Limb (tissue), 2 donors: ENCODE measurements around the gene ITM2A.

Experiments
- DNase-seq, 2 donors: peaks; one replicate each; pipeline ENCODE4 v3.0.0-alpha.2; 2016; ENCODE audit errors: extremely low spot score in 2 of 2

Gene ITM2A

DNA sequence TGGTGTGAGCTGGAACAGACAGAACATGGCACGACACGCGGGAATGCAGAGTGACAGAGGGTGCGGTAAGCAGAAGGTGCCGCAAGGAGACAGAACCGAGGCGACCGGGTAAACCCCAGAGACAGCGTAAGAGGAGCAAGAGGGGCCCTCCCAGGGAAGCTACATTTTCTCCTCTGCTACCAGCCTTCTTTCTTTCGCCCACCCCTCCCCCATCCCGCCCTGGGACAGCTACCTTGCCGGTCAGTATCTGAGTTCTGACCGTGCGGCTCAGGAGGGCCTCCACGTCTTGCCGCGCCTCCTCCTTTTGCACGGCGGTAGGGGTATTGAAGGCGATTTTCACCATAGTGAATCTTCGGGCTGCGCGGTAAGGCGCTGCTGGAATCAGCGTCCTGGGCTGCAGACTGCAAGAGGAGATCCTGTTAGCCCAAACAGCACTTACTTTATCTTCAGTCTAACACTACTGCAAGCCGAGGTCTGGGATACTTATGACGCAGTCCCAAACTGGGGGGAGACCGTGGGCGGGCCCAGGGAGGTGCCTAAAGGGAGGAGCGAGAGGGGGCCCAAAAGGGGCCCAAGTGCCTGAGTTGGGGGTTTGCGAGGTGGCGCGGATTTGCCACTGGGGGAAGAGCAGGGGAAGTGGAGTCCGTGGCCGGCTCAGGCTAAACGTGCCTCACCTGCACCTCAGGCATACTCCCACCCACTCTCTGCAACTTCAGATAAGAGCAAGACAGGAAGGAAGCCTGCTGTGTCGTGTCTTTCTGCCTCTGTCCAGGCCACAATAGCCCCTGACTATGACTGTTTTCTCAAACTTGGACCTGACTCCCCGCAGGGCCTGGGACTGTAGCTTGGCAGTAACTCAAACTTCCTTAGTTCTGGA is at the start of gene ITM2A:
Gene ITM2A (minus strand): TSS at position 462 of the 877 bp plus-strand sequence. CDS start 119 bp downstream, at position 343.
- peak; percentile 56 to 58 for DNase-seq

GRCh38 chrX:79415056-79415455 is 47.9 kb upstream of the ITM2A start:
- no peak for DNase-seq

GRCh38 chrX:79413963-79414362 is 46.8 kb upstream of the ITM2A start:
- DNase-seq: no peak

DNA sequence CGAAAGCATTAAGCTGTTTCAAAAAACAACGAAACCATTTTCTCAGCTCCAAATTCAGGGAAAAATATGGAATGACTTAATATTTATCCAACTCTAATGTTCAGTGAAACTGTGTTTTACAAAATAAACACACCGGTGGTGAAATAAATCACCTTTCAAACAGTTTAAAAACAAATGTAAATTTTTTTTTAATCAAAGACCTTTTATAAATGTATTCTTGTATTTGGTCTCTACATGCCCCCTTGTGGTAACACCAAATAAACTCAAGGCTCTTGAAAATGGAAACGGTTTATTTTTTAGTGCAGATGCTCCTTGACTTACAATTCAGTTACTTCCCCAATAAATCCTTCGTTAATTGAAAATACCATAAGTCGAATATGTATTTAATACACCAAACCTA is 45.8 kb upstream of the ITM2A start:
- DNase-seq: peak in 1 of 2 donors; percentile 67

GRCh38 chrX:79412166-79412565 is 45.0 kb upstream of the ITM2A start:
- peak in 1 of 2 donors; percentile 44 for DNase-seq

DNA sequence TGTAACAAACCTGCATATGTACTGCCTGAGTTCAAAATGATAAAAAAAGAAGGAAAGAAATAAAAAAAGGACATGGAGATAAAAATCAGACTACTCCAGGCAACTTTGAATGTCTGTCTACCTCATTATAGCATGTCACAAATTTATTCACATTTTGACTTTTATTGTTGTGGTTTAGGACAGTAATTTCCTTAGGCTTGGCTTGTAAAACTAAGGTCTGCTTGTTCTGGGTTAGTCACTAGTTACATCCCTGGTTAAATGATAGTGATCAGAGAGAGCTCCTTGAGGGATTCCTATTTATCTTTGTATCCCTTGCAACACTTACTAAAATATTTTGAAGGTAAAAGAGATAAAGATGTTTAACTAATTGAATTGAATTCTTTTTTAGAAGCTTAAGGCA is 42.5 kb upstream of the ITM2A start:
- DNase-seq: no peak

GRCh38 chrX:79408623-79409322 is 41.6 kb upstream of the ITM2A start:
- no peak for DNase-seq

- DNase-seq: no peak
These were observed 33.5 kb upstream of the ITM2A start for GRCh38 chrX:79400623-79401022.

DNA sequence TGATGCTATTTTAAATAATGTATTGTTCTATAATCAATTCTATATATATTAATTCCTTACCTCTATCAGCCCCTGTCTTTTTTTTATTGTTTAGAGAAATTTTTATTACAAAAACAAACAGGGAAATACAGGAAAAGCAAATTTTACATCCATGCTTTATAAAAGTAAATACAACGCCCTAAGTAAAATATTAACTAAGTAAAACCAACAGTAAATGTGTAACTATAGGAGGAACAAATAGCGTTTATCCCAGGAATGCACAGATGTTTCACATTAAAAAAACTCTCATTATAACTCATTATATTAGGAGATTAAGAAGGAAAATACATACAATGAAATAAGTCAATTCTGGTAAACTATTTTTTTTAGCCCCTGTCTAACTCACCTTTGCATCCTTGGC is 8.2 kb upstream of the ITM2A start:
- no peak for DNase-seq

- no peak for DNase-seq
These were observed 4.5 kb upstream of the ITM2A start for GRCh38 chrX:79371640-79372039.

DNA sequence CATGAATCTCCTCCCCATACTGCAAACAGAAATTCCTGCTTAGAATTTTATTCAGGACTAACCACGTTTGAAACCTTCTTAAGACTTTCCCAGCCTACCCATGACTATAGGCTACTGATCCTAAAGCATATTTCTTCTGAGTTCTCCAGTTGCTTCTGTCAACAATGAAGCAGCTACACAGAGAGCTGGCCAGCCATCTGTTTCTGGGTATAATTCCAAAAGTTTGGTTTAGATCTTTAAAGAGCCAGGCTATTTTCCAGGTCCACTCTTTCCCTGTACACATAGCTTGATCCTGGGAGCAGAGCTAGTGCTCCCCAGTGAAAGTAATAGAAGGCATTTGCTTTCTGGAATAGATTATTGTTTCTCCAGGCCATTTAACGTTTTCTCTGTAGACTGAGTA is 4.0 kb upstream of the ITM2A start:
- peak in 1 of 2 donors; percentile 49 for DNase-seq

- DNase-seq: no peak
These were observed 2.7 kb upstream of the ITM2A start for GRCh38 chrX:79369871-79370270.

DNA sequence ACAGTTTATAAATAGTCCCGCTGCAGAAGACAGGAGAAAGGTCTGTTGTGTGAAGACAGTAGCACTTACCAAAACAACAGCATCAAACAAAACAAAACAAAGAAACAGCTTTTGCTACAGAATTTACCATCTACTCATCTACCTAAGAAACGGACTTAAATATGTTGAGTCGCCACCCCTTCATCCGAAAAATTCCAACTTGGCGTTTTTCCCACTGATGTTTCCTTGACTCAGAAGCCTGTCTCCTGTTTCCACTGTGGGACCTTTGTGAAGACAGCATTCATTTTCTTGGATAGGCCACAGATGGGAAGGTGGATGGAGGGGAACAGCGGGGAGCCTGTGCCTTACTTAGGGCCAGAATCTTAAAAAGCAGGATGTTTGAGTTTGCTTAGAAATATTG is 1.3 kb upstream of the ITM2A start:
- DNase-seq: no peak

DNA sequence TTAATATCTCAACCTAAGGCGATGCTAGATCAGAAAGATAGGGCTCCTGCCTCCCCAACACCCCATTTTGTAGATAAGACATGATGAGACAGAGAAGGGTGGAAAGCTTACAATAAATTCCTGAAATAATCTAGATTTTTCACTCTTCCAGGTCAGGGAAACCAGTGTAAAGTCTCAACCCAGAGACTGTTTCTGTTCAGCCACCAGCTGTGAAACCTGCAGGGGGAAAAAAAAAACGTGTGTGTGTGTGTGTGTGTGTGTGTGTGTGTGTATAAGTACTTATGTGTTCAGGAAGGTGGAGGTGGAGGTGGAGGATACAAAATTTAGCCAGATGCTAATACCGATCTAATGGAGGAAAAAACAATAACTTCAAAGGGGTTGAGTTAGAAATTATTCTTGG is 773 bp upstream of the ITM2A start:
- DNase-seq: no peak

DNA sequence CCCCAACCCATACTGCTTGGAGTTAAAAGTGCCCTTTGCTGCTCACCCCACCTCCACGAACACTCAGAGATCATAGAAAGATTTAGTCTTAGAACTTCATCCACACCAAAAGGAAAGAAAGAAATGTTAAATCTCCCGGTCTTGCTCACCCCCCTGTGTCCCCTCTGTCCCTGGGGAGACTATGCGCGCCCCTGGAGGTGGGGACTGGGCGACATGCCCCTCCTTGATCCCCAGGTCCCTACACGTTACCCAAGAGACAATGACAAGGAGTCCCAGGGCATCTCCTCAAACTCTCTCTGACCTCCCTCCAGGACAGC is 620 bp downstream of the ITM2A start:
- no peak for DNase-seq

DNA sequence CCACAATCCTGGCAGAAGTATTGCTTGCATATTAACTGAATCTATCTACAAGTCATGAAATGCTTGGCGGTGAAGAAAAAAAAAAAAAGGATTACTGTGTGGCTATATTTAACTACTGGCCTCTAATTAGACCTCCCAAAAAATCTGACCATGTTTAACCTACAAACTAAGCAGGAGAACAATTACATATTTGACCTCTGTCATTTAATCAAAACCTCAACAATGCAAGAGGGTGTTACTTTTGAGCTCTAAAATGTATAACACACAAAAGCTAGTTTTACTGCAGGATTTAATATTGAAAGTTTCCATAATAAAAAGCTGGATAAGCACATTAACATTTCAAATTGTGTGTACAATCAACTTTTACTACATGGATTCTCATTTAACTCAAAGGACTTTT is 1.5 kb downstream of the ITM2A start:
- no peak for DNase-seq

DNA sequence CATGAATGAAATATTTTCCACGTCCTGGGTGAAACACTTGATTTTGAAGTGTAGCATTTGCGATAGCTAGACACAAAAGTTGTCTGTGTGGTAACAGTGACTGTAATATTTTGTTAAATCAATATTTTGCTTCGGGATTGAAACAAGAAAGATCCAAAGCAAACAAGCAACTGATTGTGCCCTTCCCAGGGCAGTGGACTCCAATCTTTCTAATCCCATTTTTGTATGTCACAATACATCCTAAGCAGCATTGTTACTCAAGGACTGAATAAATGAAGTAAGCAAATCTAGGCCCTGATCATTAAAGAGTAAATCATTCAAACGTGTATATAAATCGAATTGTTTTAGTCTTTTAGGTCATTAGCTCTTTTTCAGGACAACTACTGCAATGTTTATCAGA is 2.8 kb downstream of the ITM2A start:
- no peak for DNase-seq

DNA sequence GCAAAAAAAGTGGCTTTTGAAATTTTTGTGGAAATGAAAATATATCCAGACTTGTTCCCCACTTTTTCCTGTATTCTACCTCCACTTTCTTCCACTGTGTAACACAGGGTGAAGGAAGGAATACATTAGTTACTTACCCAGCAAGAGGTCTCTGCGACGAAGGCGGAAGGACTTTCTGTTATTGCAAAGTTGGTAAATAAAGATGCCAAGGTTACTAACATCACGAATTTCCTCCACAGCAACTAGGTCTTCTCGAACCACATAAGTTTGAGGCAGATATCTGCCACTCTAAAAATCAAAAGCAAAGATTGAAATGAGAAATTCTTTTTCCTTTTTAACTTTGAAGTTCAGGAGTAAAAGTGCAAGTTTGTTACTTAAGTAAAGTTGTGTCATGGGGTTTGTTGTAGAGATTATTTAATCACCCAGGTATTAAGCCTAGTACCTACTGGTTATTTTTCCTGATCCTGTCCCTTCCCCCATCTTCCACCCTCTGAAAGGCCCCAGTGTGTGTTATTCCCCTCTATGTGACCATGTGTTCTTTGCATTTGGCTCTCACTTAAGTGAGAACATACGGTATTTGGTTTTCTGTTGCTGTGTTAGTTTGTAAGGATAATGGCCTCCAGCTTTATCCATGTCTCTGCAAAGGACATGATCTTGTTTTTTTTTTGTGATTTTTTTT is 5.8 kb downstream of the ITM2A start:
- DNase-seq: no peak

GRCh38 chrX:79336869-79337815 is 30.0 kb downstream of the ITM2A start:
- no peak for DNase-seq

DNA sequence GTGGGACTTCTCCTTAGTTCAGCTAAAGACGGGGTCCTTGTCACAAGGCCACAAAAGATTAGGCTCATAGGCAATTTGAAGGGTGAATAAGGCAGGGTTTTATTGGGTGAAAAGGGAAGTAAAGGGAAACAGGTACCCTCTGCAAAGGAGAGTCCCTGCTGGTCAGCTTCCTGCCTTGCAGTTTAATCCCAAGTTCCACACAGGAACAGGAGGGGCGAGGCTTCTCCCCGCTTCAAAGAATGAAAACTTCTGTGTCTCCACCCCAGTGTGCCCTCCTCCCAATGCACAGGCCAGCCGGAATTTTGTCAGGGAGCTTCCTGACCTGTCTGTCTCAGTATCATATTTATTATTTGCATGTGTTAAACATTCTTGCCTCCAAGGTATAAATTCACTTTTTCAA is 37.1 kb downstream of the ITM2A start:
- no peak for DNase-seq

DNA sequence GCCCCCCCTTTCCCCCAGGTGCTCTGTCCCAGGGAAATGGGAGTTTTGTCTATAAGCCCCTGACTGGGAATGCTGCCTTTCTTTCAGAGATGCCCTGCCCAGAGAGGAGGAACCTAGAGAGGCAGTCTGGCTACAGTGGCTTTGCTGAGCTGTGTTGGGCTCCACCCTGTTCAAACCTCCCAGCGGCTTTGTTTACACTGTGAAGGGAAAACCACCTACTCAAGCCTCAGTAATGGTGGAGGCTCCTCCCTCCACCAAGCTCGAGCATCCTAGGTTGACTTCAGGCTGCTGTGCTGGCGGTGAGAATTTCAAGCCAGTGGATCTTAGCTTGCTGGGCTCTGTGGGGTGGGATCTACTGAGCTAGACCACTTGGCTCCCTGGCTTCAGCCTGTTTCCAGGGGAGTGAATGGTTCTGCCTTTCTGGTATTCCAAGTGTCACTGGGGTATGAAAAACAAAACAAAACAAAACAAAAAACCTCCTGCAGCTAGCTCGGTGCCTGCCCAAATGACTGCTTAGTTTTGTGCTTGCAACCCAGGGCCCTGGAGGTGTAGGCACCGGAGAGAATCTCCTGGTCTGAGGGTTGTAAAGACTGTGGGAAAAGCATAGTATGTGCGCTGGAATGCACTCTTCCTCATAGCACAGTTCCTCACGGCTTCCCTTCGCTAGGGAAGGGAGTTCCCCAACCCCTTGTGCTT is 41.7 kb downstream of the ITM2A start:
- DNase-seq: no peak
